OCI-LY3 (cell line): ENCODE results near the gene PDZRN3.

Experiments used
- H2AFZ ChIP-seq: fragments of 200-600, 300-600 bp; shearing (Covaris generic); 2 replicates; pipeline ENCODE4 v1.6.0; 2014; ENCODE audit warnings: antibody characterized with exemption, low read depth, low read length
- H3K27ac ChIP-seq: fragments of 200-600, 300-600 bp; sonication (generic); 2 replicates; pipeline ENCODE4 v1.5.1; 2014; ENCODE audit warnings: mild to moderate bottlenecking, low read length, moderate library complexity, mixed read lengths
- H3K27me3 ChIP-seq: fragments of 200-600, 300-600 bp; sonication (generic); 2 replicates; pipeline ENCODE4 v1.6.1; 2014; ENCODE audit warnings: low read depth, low read length, mixed read lengths
- H3K36me3 ChIP-seq: fragments of 200-600, 300-600 bp; sonication (generic); replicated peaks from 2 replicates; pipeline ENCODE3; 2014; ENCODE audit warnings: low read depth, low read length, mixed read lengths
- H3K4me1 ChIP-seq: fragments of 300-600, 200-600 bp; sonication (generic); 2 replicates; pipeline ENCODE4 v1.6.1; 2014; ENCODE audit warnings: low read length, mixed read lengths
- H3K4me2 ChIP-seq: fragments of 200-600, 300-600 bp; sonication (generic); 2 replicates; pipeline ENCODE4 v1.6.1; 2014; ENCODE audit warnings: low read length, mixed read lengths
- H3K4me3 ChIP-seq: fragments of 300-600, 200-600 bp; sonication (generic); 2 replicates; pipeline ENCODE4 v1.5.1; 2014; ENCODE audit warnings: antibody characterized with exemption, mild to moderate bottlenecking, low read length, moderate library complexity
- H3K79me2 ChIP-seq: fragments of 300-600, 200-600 bp; shearing (Covaris generic); 2 replicates; pipeline ENCODE4 v1.6.1; 2014; ENCODE audit warnings: mild to moderate bottlenecking, low read length, mixed read lengths
- H3K9ac ChIP-seq: fragments of 300-600, 200-600 bp; shearing (Covaris generic); 2 replicates; pipeline ENCODE4 v1.6.0; 2014; ENCODE audit warnings: mild to moderate bottlenecking, low read length, moderate library complexity
- H3K9me3 ChIP-seq: fragments of 200-600, 300-600 bp; shearing (Covaris generic); 2 replicates; pipeline ENCODE4 v1.6.1; 2014; ENCODE audit warnings: low read length, mixed read lengths; ENCODE audit not compliant: insufficient read depth
- H4K20me1 ChIP-seq: fragments of 200-600, 300-600 bp; sonication (generic); 2 replicates; pipeline ENCODE4 v1.6.1; 2016; ENCODE audit warnings: low read length, mixed read lengths; ENCODE audit not compliant: insufficient read depth
- CTCF ChIP-seq: fragments of 200-600, 300-600 bp; sonication (generic); IDR thresholded peaks from 2 replicates; pipeline ENCODE4 v1.5.1; 2014; ENCODE audit warnings: antibody characterized with exemption, low read length, low read depth
- EZH2phosphoT487 ChIP-seq: fragments of 200-600 bp; shearing (Covaris generic); IDR thresholded peaks from 2 replicates; pipeline ENCODE4 v1.6.1; 2018; ENCODE audit warnings: antibody characterized with exemption, mixed run types, low read depth

Gene PDZRN3

GRCh38 chr3:73497646-73498406, 126.9 kb downstream of the PDZRN3 start:
- Histone ChIP-seq H4K20me1 (no peaks in the 10 kb centered on the region), H3K4me2 (no peak overlapping the region), H3K9me3 (no peaks in the 10 kb centered on the region), H3K79me2 (no peaks in the 10 kb centered on the region), H3K4me1 (peaks cover 21% of the 10 kb centered on the region), H3K27me3 (no peaks in the 10 kb centered on the region), H3K9ac (no peak overlapping the region), H3K36me3 (no peaks in the 10 kb centered on the region), H3K4me3 (no peak overlapping the region), H2AFZ (no peak overlapping the region), H3K27ac (no peak overlapping the region)
- TF ChIP-seq CTCF (no peak), EZH2phosphoT487 (no peak)

DNA sequence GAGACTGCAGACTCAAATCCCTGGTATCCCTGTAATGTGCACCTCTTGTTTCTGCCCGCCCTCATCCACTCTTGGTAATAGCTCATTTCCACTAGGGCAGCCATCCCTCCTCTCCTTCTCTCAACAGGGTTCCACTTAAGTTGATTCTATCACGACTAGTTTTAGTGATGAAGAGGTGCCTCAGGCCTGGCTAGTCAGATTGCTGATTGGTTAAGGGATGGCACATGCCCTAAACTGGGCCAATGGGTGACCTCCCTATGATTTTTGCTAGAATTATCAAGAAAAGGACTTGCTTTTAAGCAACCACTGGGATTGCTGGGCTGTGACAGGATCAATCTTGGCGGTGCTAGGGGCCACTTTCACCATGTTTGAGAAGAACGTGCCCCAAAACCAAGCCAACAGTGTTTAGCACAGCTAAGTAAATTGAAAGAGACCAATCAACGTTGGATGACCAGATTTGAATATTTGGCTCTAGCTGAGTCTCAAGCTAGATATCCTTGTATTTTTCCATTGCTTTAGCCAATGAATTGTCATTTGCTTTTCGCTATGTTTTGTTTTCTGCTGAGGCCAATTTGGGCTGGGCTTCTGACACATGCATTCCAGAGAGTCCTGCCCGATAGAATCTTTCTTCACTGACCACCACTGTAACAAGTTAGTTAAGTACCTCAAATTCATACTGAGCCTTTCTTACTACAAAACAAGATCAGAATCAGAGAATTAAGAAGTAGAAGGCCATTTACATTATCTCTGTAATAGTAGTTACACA, 131.0 kb downstream of the PDZRN3 start:
- H3K9me3 ChIP-seq: no peaks in the 10 kb centered on the region
- no peak overlapping the region for H3K27ac ChIP-seq
- no peak overlapping the region for H3K4me2 ChIP-seq
- no peak overlapping the region for H2AFZ ChIP-seq
- H3K27me3 ChIP-seq: no peaks in the 10 kb centered on the region
- TF ChIP-seq EZH2phosphoT487: no peak
- TF ChIP-seq CTCF: no peak
- no peak overlapping the region for H3K4me3 ChIP-seq
- no peaks in the 10 kb centered on the region for H3K79me2 ChIP-seq
- H3K9ac ChIP-seq: no peak overlapping the region
- H3K36me3 ChIP-seq: no peaks in the 10 kb centered on the region
- H3K4me1 ChIP-seq: peaks cover 14% of the 10 kb centered on the region
- H4K20me1 ChIP-seq: no peaks in the 10 kb centered on the region

DNA sequence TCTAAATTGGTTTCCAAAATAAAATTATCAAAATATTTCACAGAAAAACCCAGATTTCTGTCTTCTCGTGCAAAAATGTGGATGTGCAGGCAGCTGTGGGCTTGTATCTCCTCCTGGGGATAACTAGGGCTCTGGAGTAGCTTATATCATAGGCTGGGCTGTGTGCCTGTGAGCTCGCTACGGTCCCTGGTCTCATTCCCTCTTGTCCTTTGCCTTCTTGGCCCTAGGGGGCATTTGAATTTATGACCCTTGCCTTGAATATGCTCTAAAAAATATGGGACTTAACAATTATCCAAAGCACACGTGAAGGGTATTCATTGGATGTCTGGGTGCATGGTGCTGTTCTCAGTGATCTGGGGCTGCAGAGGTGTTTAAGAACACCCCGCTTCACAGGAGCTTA, 132.6 kb downstream of the PDZRN3 start:
- TF ChIP-seq EZH2phosphoT487 (no peak), CTCF (no peak)
- Histone ChIP-seq H3K4me3 (no peak overlapping the region), H3K9ac (no peak overlapping the region), H3K4me2 (no peak overlapping the region), H2AFZ (no peak overlapping the region), H3K27ac (no peak overlapping the region), H3K9me3 (no peaks in the 10 kb centered on the region), H3K36me3 (no peaks in the 10 kb centered on the region), H4K20me1 (no peaks in the 10 kb centered on the region), H3K4me1 (peaks cover 27% of the 10 kb centered on the region), H3K79me2 (no peaks in the 10 kb centered on the region), H3K27me3 (no peaks in the 10 kb centered on the region)

DNA sequence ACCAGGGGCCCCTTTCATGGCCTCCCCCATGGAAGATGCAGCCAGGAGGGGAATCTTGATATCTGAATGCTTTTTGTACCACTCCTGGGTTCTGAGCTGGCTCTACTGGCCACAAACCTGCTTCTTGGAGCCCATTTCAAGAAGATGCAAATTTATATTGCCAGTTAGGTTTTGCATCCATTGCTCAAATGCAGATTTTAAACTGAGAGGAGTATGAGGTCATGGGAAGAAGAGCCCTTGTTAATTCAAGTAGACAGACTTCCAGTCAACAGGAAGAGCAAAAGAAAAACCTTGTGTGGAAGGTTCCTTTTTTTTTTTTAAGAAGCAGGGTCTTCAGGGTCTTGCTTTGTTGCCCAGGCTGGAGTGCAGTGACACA, 133.5 kb downstream of the PDZRN3 start:
- H2AFZ ChIP-seq: no peak overlapping the region
- no peak overlapping the region for H3K4me2 ChIP-seq

More for the DNA sequence above, 133.5 kb downstream of the PDZRN3 start:
- no peaks in the 10 kb centered on the region for H4K20me1 ChIP-seq
- H3K79me2 ChIP-seq: no peaks in the 10 kb centered on the region
- H3K9ac ChIP-seq: no peak overlapping the region
- H3K27me3 ChIP-seq: no peaks in the 10 kb centered on the region
- H3K36me3 ChIP-seq: no peaks in the 10 kb centered on the region
- H3K4me1 ChIP-seq: peaks cover 28% of the 10 kb centered on the region
- H3K9me3 ChIP-seq: no peaks in the 10 kb centered on the region
- H3K27ac ChIP-seq: no peak overlapping the region
- no peak overlapping the region for H3K4me3 ChIP-seq
- no peak for TF ChIP-seq CTCF
- TF ChIP-seq EZH2phosphoT487: no peak
